Right cardiac atrium (tissue), 5 donors: ENCODE data around the gene SEMA7A. TPM values are rescaled to one million over a fixed set of nuclear protein-coding genes. Genes with fewer than 3 reads are reported as not detected.

ENCODE experiments used
- ATAC-seq, 2 donors: fragments of 200-7000 bp; cut with Tn5 transposase; one replicate each; pipeline versions ENCODE4 v1.8.0 to v1.9.1; 2020; ENCODE audit warnings: moderate library complexity in 2 of 2, mild to moderate bottlenecking in 1 of 2
- DNase-seq, 3 donors: peaks; one replicate each; pipeline ENCODE4 v3.0.0-alpha.2; 2020
- H3K27ac ChIP-seq: one replicate; pipeline ENCODE4 v1.5.1; 2013; ENCODE audit warnings: mild to moderate bottlenecking, low read length, control low read depth, moderate library complexity
- H3K27me3 ChIP-seq: one replicate; pipeline ENCODE4 v1.6.1; 2013; ENCODE audit not compliant: control insufficient read depth, insufficient read depth
- H3K4me1 ChIP-seq: one replicate; pipeline ENCODE4 v1.6.1; 2013; ENCODE audit warnings: low read length; ENCODE audit not compliant: control insufficient read depth, insufficient read depth
- H3K4me3 ChIP-seq: one replicate; pipeline ENCODE4 v1.5.1; 2013; ENCODE audit warnings: low read length, control low read depth
- H3K9me3 ChIP-seq: one replicate; pipeline ENCODE4 v1.6.1; 2013; ENCODE audit warnings: low read length; ENCODE audit not compliant: control insufficient read depth
- WGBS: extraction: QIAGEN DNeasy Blood & Tissue Kit; methylation state at CpG from one replicate; pipeline ENCODE4 v1.1.7; 2013; 5-methylcytosine and 5-hydroxymethylcytosine counted together
- intact Hi-C, 4 donors: fragments of 100-400 bp; cut with DNase I; formaldehyde crosslinking; loops; one replicate each; pipeline versions ENCODE4 v1.11.0 to v1.14.0; 2022 to 2023
- polyA plus RNA-seq: library from polyadenylated mRNA; stranded (reverse); fragments of 200-250 nt; gene quantifications from one replicate; pipeline ENCODE4 v1.2.3, GENCODE V29; 2013
- total RNA-seq, 4 donors: library from RNA; stranded (reverse); fragmentation: NEBNext Ultra II Directional; extraction: Animal tissue kit (Norgen Biotek cat#: 25700); gene quantifications; one replicate each; pipeline ENCODE4 v1.2.1, GENCODE V29; 2021
- donor health status: healthy with polysubstance abuse.
- donor health status: DM: no; HTN: yes; CAD: no.
- donor health status: DM: no; HTN: no; CAD: no.
- donor health status: DM: no; HTN: yes; CAD: no; lungs with severe emphysema.
- donor health status: DM: yes; HTN: yes; CAD: no.

The SEMA7A gene
- total and polyA plus RNA-seq, 5 donors: 1.7 to 3.3 (median 2.0) TPM

DNA sequence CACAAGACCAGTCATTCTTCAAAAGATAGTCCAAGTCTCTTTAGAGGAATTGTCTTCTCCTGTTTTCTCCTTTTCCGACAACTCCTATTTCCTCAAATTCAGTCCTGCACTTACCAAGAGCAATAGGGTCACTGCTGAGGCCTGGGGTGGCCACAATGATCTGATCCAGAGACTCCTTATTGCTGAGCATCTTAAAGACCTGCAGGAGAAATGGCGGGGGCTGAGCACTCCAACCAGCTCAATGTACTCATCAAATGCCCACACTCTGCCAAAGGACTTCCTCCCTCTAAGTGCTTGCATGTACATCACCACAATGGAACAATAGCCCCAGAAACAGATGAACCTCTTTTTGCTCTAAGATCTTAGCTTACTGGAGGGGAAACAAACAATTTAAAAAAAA lies 17.6 kb upstream of the SEMA7A start:
- WGBS: over 99% methylated on average over 2 of the region's 2 CpGs
- no peak overlapping the region for H3K27ac ChIP-seq
- ATAC-seq: no peak
- intact Hi-C loops: no loop called here
- no peak overlapping the region for H3K4me3 ChIP-seq
- H3K9me3 ChIP-seq: no peaks in the 10 kb centered on the region
- DNase-seq: no peak
- no peaks in the 10 kb centered on the region for H3K27me3 ChIP-seq
- peaks cover 2% of the 10 kb centered on the region for H3K4me1 ChIP-seq

DNA sequence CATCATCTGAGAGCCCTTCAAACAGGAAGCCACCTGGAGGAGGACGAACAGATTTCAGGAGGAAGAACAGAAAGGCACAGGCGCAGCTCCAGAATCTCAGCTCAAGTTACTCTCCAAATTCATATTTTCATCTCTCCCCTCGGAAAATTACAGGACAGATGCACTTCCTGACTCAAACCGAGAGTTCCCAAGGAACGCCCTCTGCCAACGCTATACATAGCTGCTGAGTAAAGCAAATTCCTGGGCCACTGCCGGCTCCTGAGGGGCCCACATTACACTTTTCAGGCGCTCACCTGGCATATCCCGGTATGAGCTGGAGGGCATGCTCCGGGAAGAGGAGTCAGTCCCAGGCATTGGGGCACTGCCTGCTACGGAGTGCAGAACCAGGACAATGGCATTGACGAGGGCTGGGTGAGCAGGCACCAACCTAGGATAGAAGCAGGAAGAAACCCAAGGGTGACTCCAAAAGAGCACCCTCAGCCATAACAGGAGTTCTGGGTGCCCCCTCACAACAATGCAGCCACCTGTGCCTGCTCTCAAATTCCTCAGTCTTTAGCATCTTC lies 16.0 kb upstream of the SEMA7A start:
- no peak overlapping the region for H3K27ac ChIP-seq
- WGBS: 90% methylated on average over 12 of the region's 12 CpGs
- no peak for DNase-seq
- no peaks in the 10 kb centered on the region for H3K9me3 ChIP-seq
- no peak overlapping the region for H3K4me3 ChIP-seq
- H3K27me3 ChIP-seq: no peaks in the 10 kb centered on the region
- ATAC-seq: no peak
- intact Hi-C loops: no loop called here
- H3K4me1 ChIP-seq: peaks cover 2% of the 10 kb centered on the region

DNA sequence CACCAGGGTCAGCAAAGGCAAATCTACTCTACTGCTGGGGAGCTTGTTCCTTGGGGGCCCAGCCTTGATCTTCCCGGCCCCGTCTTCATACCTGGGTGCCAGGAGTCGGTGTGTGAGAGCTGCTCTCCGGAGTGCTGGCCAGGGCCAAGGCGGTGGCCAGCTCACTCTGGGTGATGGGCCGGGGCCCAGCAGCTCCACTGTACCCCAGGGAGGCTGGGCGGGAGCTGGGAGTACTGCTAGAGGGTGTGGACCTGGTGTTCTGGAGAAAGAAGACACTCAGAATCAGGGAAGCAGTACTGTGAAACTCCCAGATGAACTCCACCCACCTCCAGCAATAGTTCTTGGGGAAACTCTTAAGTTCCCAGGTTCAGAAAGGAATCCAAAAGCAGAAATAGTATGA lies 15.3 kb upstream of the SEMA7A start:
- Histone ChIP-seq H3K4me1 (peaks cover 6% of the 10 kb centered on the region), H3K27me3 (no peaks in the 10 kb centered on the region), H3K4me3 (no peak overlapping the region), H3K9me3 (no peaks in the 10 kb centered on the region), H3K27ac (no peak overlapping the region)
- DNase-seq (no peak), ATAC-seq (no peak)
- intact Hi-C loops: no loop called here
- WGBS: 97% methylated on average over 7 of the region's 7 CpGs

DNA sequence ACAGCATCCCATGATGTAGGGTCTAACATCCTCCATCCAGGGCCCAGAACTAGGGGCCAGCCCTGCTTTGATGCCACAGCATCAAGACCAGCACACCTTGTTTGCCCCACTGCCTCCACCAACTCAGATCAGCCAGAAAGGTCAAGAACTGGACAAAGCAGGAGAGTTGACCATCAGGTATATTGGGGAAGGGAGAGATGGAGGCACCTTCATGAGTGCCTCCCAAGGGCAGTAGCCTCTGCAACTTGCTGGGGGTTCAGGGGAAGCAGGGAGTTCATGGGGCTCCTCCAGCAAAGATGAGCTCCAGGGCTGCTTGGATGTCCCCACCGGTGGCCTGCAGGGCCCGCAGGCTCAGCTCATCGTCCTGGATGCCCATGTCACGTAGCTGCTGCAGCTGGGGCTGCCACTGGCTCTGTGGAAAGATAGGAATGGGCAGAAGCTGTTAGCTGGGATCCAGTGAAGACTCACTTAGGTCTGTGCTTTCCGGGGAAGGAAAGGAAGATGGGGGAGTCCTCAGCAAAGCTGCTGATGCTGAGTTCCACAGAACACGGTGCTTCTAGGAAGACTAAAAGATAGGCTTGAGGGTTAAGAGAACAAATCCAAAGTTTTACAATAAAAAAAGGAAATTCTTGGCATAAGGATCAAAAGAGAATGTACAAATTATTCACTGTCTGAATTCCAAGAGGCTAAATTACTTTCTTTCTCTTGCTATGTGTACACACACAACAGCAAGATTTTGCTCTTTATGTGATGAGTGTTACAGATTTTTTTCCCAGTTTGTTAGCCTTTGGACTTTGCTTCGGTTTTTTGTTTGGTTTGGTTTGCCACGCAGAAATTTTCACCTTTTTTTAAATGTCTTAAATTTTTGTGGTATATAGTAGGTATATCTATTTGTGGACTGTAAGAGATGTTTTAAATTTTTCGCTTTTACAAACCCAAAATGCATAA lies 12.3 kb upstream of the SEMA7A start:
- ATAC-seq (no peak), DNase-seq (no peak)
- WGBS: 91% methylated on average over 9 of the region's 9 CpGs
- Histone ChIP-seq H3K4me3 (no peak overlapping the region), H3K27me3 (no peaks in the 10 kb centered on the region), H3K9me3 (no peaks in the 10 kb centered on the region), H3K27ac (no peak overlapping the region), H3K4me1 (peaks cover 5% of the 10 kb centered on the region)
- intact Hi-C loops: no loop called here

DNA sequence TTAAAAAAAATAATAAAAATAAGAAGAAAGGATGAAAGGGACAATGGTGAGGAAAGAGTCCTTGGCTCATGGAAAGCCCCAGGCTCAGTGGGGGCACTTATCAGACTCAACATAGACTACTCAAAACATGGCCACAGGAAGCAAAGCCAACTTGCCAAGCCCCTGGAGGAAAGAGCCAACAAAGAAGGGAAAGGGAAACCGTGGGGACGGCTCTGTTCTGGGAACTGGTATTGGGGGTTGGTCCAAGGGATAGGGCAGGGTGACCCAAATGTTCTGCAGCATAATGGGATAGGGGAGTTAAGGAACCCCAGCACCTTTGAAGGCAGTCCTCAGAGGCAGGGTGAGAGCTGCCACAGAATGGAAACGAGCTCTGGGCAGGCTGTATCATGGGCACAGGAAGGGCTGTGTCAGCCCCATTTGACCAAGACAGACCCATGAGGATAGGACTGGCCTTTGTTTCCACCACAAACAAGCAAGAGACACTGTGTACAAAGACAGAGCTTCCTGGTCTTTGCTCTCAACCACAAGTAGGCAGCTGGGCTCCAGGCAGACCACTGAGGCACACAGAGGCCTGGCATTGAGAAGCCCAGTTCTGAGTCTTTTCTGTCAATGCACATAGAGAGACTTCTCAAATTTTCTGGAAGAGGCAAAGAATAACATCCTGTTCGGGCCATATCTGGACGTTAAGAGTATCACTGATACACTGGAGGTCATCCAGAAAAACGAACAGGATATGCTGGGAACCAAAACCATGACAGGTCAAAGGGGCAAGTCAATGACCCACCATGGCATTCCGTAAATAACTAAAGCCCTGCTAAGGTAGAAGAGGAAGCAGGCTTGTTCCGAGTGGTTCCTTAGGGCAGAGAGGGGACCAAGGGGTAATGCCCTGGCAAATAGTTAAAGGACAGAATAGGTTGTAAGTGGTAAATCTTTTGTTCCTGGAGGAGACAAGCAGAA lies 10.6 kb upstream of the SEMA7A start:
- DNase-seq (no peak), ATAC-seq (peak; percentile 48 to 50)
- H3K4me3 ChIP-seq: no peak overlapping the region
- H3K27ac ChIP-seq: no peak overlapping the region
- WGBS: 36% methylated on average over 8 of the region's 8 CpGs
- intact Hi-C loops: no loop called here
- no peaks in the 10 kb centered on the region for H3K27me3 ChIP-seq
- no peaks in the 10 kb centered on the region for H3K9me3 ChIP-seq
- H3K4me1 ChIP-seq: peaks cover 5% of the 10 kb centered on the region

DNA sequence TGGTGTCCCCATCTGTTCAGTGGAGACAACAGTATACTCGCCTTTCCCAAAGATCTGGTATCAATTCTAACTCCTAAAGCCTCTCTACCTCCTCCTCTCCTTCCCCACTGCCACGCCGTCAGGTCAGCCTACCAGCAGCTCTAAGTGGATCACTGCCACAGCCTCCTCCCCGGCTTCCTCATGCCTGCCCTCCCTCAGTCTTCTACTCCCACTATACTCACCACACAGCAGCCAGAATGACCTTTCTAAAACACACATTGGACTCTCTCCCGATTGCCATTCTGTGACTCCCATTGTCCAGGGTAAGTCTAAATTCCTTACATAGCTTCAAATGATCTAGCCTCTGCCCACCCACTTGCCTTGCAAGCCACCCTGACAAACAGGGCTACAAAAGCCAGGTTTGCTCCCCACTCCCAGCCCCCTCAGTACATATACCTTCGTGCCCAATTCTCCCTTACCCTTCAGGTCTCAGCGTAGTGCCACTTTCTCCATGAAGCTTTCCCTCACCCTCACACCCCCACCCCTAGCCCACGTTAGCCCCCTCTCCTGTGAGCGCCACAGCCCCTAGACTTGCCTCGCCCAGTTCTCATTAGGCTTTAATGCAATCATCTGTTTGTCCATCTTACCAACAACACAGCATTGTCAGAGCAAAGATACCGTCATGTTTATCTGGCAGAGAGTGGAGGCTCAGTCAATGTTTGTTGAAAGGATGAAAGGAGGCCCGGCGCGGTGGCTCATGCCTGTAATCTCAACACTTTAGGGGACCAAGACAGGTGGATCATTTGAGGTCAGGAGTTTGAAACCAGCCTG lies 9.5 kb upstream of the SEMA7A start:
- peaks cover 5% of the 10 kb centered on the region for H3K4me1 ChIP-seq
- no peak overlapping the region for H3K27ac ChIP-seq
- ATAC-seq: peak in 1 of 2 donors; percentile 13
- H3K4me3 ChIP-seq: no peak overlapping the region
- no peak for DNase-seq
- WGBS: 75% methylated on average over 14 of the region's 14 CpGs
- intact Hi-C loops: no loop called here
- H3K27me3 ChIP-seq: no peaks in the 10 kb centered on the region
- no peaks in the 10 kb centered on the region for H3K9me3 ChIP-seq

DNA sequence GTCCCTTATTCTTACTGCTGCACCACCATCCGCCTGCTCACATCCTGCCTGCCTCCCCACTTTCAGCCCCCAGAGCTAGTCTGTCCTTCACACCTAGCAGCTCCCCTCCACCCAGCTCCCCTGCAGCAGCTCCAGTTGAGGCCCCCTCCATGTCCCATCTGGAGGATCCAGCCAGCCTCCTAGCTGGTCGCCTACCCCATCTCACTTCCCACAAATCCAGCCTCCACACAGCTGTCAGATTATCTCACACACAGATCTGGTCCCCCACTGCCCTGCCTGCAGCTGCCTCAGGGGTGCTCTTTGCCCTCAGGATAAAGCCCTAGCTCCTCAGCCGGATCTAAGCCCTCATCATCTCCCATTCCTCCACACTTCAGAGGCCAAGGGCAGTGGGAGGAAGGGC lies 8.8 kb upstream of the SEMA7A start:
- intact Hi-C loops: no loop called here
- Histone ChIP-seq H3K9me3 (no peaks in the 10 kb centered on the region), H3K4me1 (peaks cover 5% of the 10 kb centered on the region), H3K27me3 (no peaks in the 10 kb centered on the region), H3K4me3 (no peak overlapping the region), H3K27ac (no peak overlapping the region)
- DNase-seq (no peak), ATAC-seq (no peak)
- 71% methylated on average over 3 of the region's 3 CpGs for WGBS

DNA sequence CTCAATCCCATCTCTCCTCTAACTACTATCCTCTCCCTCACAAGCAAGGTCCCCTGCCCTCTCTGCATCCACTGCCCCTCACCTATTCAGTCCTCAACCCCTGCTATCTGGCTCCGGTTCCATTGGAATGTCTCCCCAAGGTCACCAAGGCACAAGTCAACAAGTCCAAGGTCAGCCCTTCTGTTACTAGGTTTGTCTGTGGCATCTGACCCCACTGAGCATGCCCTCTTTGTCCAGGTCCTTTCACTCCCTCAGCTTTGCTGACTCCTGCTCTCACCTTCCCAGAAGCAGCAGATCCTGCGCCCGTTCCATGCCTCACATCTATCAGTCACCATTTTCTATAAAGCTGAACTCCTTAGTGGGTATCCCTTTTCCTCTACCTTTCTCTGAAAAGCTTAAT lies 8.3 kb upstream of the SEMA7A start:
- Histone ChIP-seq H3K27me3 (no peaks in the 10 kb centered on the region), H3K4me3 (no peak overlapping the region), H3K9me3 (no peaks in the 10 kb centered on the region), H3K27ac (no peak overlapping the region), H3K4me1 (peaks cover 5% of the 10 kb centered on the region)
- no peak for DNase-seq
- ATAC-seq: no peak
- WGBS: 80% methylated on average over 3 of the region's 3 CpGs
- intact Hi-C loops: no loop called here

DNA sequence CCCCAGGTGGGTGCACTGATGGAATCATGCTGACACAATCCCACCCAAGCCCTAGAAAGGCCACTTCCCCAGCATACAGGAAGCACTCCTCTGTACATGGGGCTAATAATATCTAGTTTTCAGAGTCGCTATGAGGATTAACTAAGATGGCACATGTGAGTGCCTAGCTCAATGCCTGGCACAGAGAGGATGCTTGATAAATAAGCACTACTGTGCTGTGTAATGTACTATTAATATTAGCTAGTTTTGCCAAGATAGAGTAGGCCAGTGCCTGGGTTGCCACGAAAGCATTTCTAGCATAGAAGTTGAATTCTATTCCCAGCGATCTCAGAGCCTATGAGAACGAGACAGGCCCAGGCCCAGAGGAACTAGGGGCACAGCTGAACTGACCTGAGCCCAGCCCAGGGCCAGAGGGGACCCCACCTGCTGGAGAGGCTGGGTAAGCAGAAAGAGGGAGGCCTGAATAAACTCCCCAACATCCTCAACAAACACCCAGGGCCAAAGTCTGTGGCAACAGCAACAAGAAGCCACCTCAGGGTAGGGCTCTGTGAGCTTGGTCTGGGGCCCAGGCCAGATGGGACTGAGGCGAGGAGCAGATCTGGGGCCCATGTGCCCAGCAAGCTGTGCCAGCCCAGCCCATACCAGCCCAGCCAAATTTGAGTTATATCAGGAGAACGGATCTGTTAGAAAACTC lies 7.6 kb upstream of the SEMA7A start:
- intact Hi-C loops: no loop called here
- ATAC-seq (no peak), DNase-seq (no peak)
- H3K27ac ChIP-seq: no peak overlapping the region
- H3K9me3 ChIP-seq: no peaks in the 10 kb centered on the region
- no peaks in the 10 kb centered on the region for H3K27me3 ChIP-seq
- WGBS: 86% methylated on average over 6 of the region's 6 CpGs
- no peak overlapping the region for H3K4me3 ChIP-seq
- peaks cover 5% of the 10 kb centered on the region for H3K4me1 ChIP-seq
